ENCODE data around the gene KRT84. TPM values are rescaled to one million over a fixed set of nuclear protein-coding genes. Genes with fewer than 3 reads are reported as not detected.
"Not testable (repeated sequence)": the region's sequence is repeated elsewhere in the genome, so short reads cannot be mapped to it uniquely, and the experiment has no call there.

KRT84 gene
- polyA plus RNA-seq, 4 donors = not detected

DNA sequence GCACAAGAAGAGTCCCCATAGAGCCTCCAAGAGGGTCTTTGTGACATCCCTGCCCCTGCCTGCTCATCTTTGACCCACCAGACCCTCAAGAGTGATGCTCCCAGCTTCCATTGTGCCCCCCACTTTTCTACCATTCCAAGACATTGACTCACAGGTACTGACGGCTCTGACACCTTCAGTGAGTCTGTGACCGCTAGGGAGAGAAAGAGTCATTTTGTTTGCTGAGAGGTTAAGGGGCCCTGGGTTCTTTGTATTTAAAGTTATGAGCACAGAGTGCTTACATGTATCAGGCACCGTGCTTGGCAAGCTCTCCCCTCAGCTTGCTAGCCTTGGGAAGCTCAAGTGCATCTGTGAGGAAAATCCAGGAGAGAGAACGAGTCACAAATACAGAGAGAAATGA is 27.8 kb upstream of the KRT84 start:
- DNase-seq (ENCODE audit: low read depth in 4 of 4, low spot score in 3 of 4) = no peak

DNA sequence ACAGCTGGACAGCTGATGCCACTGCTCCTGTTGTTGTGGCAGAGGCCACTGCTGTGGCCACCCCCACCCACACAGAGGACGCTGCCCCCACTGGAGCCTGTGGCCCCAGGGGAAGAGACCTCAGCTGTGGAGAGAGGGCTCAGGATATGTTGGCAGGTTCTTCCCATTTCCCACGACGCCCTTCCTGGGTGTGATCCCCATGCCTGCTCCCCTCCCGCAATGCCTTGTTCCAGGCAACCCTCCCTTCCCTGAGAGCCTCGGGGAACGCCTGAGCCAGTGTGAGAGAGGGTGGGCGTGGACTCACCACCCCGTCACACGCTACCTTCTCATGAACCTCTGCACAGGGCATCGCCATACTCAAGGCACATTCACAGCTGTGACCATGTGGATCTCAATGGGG is 26.4 kb upstream of the KRT84 start:
- no peak for DNase-seq (ENCODE audit: low read depth in 4 of 4, low spot score in 3 of 4)

DNA sequence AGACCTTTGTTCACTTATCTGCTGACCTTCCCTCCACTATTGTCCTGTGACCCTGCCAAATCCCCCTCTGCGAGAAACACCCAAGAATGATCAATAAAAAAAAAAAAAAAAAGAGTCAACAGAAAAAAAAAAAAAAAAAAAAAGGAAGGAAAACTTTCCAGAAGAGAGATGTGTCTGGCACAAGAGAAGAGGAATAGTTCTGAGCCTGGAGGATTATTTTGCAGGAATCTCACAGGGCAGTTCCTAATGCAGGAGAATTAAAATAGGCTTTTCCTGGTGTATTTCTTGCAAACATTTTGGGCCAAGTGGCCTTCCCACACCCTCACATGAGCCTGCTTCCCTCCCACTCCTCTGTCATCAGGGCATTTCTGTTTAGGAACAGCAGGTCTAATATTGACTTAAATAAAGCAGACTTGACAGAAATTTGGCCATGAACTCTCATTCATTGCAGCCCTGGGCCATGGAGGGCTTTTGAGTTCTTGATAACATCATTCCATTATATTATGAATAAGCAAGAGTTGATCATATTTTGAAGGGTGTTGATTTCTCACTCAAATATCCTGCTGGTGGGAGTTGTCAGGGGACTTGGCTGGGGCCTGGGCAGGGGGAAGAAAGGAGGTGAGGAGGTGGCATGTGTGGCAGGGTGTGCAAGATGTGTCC is 25.3 kb upstream of the KRT84 start:
- not testable (repeated sequence) for DNase-seq (ENCODE audit: low read depth in 4 of 4, low spot score in 3 of 4)

DNA sequence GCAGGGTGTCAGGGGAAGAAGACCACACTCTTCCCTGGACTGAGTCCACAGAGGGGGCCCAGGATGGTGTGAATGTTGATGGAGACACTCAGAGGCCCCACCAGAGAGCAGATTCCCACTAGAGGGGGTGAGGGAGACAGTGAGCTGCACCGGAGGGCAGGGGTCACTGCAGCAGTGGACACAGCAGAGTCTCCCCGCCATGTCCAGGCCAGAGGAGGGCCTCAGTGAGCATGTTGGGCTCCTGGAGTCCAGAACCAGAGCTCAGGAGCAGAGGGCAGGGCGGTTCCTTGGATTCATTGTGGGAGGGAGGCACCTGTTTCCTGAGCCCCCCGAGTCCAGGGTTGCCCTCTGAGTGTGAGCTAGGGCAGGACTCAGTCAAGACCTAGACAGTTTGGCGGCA is 22.5 kb upstream of the KRT84 start:
- DNase-seq (ENCODE audit: low read depth in 4 of 4, low spot score in 3 of 4) = no peak

DNA sequence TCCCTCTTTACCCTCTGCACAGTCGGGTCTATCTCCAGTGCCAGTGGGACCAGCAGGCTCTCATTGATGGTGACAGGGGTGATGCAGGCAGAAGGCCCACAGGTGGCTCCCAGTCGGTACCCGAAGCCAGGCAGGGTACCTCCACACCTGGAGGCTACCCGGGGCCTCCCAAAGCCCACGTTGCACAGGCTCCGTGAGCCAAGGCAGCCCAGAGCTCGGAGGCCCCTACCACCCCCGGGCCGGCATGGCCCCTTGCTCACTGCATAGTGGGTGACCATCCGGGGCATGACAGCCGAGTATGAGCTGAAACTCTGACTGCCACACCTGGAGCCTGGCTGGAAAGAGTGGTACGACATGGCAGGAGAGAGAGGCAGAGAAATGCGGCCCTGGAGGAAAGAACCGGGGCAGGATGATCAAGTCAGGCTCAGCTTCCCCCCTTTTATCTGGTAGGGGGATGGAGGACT is 20.5 kb upstream of the KRT84 start, which contains the start of gene KRT82:
Gene KRT82 (minus strand): TSS at position 414 of the 464 bp plus-strand sequence. CDS start 58 bp downstream, at position 356.
- no peak for DNase-seq (ENCODE audit: low read depth in 4 of 4, low spot score in 3 of 4)

DNA sequence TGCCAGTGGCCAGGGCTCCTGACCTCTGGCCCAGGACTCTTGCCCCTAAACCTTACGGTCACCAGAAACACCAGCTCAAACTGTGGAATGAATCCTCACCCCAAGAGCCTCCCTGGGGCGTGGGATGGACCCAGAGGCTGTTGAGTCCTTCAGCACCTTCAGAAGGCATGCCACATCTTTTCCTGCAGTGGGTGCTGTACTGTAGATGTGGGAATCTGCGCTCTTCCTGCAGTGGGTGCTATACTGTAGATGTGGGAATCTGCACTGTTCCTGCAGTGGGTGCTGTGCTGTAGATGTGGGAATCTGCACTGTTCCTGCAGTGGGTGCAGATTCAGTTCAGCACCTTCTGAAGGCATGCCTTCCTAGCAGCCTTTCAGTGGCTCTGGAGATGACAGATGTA is 19.5 kb upstream of the KRT84 start:
- DNase-seq (ENCODE audit: low read depth in 4 of 4, low spot score in 3 of 4) = no peak

DNA sequence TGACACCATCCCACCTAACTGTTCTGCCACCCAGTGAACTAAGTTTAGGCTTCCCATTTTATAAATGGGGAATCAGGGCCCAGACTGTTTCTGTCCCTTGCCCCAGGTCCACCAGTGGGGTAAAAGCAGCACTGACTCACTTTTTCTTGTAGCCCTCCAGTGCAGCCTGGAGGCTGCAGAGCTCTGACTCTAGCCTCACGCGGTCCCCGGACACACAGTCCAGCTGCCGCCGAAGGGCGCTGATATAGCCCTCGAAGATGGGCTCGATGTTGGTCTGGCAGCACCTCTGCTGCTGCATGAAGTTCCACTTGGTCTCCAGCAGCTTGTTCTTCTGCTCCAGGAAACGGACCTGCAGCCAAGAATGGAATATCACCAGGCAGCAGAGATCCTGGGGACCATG is 18.1 kb upstream of the KRT84 start:
- no peak for DNase-seq (ENCODE audit: low read depth in 4 of 4, low spot score in 3 of 4)

DNA sequence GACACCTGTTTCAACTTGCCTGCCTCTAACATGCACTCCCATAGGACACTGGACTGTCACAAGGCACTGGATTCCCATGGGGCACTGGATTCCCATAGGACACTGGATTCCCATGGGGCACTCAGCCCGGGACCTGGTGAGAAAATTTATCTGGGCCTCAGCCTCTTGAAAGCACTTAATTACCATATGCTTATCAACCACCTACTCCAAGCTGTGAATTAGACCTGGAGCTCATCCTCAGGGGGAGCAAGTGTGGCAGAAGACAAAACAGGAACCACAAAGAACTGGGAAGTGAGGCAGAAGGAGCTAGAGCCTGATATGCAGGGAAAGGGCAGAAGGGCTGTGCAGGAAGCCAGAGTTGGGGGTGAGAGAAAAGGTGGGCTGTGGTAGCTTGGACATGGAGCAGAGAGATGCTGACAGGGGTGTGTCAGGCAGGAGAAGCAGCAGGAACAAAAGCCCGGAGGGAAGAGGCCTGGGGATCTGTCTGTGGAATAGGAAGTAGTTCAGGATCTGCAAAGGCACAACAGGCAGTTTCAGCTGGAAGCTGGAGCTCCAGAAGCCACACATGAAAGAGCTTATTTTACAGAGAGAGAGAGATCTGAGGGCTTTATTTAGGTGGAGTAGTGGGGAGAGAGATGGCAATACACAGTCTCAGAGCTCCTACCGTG is 17.6 kb upstream of the KRT84 start:
- no peak for DNase-seq (ENCODE audit: low read depth in 4 of 4, low spot score in 3 of 4)

DNA sequence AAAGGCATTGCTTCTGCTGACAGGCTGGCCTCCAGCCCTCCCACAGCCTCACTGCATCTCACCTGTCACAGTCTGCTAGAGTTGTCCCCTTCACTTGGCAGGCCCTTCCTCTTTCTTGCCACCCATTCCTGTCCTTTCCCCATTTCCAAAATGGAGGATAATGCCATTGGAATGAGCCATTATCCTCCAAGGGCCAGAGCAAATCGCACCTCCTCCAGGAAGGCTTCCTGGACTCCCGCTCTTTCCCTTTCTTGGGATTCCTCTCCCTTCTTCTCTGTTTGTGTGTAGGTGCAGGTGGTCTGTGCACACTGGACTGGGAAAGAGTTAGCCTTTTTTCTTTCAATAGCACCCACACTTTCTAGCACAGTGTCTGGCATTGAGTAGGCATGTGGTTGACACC is 16.9 kb upstream of the KRT84 start:
- DNase-seq (ENCODE audit: low read depth in 4 of 4, low spot score in 3 of 4) = no peak

DNA sequence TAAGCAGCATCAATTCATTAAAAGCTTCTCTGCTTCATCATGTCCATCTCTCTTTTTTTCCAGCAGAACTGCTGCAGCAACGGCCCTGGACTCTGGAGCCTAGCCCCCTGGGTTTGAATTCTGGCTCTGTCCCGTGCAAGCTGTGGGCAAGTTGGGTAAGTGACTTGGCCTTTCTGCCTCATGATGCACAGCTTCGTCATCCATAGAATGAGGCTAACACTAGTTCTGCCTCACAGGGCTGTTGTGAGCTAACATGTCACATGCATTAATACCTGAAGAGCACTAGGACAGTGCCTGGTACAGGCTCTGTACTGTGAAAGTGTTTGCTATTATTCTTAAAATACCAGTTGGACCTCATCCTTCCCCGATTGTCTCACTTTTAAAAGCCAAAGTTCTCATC is 16.5 kb upstream of the KRT84 start:
- DNase-seq (ENCODE audit: low read depth in 4 of 4, low spot score in 3 of 4) = no peak

DNA sequence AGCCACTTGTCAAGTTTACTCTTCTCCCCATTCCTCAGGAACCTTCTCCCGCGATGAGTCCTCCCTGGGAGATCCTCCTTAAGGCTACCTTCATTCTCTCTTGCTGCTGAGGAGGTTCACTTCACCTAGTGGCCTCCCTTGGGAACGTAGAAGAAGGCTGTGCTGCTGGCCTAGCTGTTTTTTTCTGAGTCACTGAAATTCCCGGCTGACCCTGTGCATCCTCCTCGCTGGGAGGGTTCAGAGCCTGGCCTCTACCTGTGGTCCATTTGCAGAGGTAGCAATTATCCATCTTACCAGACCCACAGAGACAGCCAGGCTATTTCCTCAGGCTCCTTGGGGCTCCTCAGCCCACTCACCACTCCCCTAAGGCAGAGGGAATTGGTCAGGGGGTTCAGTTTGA is 16.1 kb upstream of the KRT84 start:
- no peak for DNase-seq (ENCODE audit: low read depth in 4 of 4, low spot score in 3 of 4)

DNA sequence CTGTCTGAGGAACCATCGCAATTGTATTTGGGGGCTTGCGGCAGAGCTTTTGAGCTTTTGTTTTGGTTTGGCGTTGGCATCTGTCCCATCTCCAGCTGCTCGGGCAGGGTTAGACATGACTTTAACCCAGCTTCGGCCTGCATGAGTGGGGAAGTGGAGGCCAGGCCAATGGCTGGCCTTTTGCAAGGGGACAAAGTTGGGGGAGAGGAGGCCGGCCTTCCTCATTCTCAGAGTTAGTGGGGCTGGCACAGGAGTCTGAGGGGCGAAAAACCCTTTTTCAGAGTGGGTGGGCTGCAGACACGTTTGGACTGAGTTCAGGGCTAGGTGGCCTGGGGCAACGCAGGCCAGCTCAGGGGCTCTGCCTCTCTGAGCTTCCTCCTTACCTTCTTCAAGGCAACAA is 15.5 kb upstream of the KRT84 start:
- no peak for DNase-seq (ENCODE audit: low read depth in 4 of 4, low spot score in 3 of 4)

DNA sequence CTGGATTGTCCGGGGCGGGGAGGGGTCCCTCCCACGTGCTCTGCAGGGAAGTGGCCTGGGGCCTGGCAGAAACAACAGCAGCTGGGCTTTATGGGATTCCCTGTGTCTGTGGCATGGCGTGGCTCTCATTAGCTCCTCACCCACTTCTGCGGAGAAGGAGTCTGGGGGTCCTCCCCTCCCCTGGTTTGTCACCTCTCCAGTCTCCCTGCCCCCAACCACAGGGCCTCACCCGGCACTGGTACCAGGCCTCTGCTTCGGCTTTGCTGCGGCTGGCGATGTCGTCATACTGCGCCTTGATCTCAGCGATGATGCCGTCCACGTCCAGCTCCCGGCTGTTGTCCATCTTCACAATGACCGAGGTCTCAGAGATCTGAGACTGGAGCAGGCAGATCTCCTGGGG is 14.3 kb upstream of the KRT84 start:
- DNase-seq (ENCODE audit: low read depth in 4 of 4, low spot score in 3 of 4) = no peak

DNA sequence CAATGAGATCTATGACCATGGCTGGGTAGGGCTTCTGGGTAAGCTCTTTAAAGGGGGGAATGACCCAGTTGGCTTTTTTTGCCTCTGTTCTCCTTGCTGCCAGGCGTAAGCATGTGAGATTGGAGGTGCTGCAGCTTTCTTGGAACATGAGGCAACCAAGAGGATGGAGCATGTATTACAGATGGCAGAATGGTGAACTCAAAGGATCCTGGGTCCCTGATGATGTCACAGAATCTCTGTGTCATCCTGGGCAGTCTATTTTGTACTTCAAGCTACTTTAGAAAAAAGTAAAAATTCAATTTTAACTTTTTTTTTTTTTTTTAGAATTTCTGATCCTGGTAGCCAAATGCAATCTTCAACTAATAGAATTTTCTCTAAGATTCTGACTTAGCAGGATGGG is 12.7 kb upstream of the KRT84 start:
- DNase-seq (ENCODE audit: low read depth in 4 of 4, low spot score in 3 of 4) = no peak

DNA sequence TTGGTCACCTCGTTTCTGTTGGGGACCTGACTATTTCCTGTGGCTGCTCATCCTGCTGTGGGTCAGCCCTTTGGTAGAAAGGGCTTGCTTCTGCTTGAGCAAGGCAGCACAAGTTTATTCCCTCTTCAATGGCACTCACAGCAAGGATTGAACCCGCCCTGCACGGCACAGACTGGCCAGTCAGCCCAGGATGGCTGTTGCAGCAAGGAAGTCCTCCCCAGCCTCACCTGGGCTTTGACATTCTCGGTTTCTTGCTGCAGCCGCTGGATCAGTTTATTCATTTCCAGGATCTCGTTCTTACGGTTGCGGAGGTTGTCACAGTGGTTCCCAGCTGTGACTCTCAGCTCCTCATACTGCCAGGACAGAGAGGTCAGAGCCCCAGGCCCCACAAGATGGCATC is 11.2 kb upstream of the KRT84 start:
- DNase-seq (ENCODE audit: low read depth in 4 of 4, low spot score in 3 of 4) = no peak

DNA sequence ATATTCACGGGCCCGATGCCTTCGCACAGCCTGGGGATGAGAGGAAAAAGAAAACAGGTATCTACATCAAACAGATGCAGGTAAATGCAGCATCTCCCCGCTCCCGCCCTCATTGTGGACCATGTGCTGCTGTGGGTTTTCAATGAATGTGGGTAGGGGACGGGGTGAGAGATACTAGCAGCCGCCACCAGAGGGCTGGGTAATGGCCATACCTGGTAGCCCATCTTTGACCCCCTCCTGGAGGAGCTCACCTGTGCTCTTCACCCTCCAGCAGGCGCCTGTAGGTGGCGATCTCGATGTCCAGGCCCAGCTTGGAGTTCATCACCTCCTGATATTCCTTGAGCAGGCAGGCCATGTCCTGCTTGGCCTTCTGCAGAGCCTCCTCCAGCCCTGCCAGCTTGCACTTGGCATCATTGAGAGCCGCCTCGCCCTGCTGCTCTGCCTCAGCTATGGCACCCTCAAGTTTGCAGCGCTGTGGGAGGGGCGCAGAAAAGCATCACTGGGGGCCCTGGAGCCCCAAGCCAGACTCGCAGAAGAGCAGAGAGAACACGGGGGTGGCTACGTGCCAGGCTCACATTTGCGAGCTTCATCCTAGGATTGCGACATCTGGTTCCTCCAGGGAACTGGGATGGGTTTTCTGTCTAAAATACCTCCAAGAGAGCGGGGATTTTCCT is 10.4 kb upstream of the KRT84 start:
- DNase-seq (ENCODE audit: low read depth in 4 of 4, low spot score in 3 of 4) = no peak

DNA sequence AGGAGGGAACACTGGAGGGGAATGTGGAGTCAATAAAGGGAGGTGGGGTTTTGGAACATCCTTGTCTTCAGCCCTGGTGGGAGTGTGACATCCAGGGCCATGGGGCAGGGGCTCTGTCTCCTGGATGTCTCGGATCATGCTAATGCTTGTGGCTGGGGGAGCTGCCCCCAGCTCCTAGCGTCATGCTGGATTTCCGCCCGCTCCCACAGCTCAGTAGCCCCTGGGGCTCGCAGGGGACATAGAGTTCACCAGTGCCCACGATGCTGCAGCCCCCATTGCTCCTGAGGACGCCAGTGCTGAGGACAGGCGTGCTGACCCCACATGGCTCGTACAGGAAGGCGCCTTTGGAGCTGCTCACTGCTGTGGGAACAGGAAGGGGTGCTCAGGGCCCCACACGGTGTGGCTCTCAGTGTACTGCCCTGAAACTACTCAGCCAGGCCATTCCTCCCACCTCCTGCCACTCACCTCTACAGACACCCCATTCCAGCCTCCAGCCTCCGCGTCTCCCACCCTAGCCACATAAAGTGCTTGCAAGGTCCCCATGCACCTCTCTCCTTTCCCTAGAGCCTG is 9.5 kb upstream of the KRT84 start:
- DNase-seq (ENCODE audit: low read depth in 4 of 4, low spot score in 3 of 4) = no peak

DNA sequence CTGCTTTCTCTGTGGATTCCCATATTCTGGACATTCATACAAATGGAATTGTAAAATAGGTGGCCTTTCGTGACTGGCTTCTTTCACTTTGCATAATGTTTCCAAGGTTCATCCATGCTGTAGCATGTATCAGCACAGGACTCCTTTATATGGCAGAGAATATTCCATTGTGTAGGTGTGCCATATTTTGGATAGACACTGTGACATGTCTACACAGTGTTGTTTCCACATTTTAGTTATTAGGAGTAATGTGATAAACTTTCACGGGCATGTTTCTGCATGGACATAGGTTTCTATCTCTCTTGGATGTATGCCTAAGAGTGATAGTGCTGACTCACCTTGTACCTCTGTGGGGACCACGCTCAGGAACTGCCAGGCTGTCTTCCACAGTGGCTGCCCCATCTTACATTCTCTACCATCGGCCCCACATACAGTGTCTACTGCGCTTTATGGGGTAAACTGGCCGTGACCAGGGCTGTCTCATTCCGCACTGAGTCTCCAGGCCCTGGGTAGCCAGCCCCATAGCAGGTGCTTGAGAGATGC is 7.1 kb upstream of the KRT84 start:
- DNase-seq (ENCODE audit: low read depth in 4 of 4, low spot score in 3 of 4) = no peak

DNA sequence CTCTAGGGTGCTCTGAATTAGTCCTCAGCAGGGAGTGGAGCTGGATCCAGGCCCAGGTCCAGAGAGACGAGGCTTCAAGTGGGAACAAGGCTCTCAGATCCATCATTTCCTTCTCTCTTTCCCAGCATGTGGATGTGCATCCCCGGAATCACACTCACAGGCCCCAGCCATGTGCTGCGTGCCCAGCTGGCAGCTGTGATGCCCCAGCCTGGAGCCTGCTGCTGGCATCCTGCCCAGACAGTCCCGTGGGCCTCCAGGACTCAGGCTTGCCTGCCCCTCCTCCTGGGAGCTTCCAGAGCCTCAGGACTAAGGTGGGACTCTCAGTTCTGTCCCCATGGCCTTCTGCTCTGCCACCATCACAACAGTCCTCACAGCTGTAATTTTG is 6.2 kb upstream of the KRT84 start:
- DNase-seq (ENCODE audit: low read depth in 4 of 4, low spot score in 3 of 4) = no peak

DNA sequence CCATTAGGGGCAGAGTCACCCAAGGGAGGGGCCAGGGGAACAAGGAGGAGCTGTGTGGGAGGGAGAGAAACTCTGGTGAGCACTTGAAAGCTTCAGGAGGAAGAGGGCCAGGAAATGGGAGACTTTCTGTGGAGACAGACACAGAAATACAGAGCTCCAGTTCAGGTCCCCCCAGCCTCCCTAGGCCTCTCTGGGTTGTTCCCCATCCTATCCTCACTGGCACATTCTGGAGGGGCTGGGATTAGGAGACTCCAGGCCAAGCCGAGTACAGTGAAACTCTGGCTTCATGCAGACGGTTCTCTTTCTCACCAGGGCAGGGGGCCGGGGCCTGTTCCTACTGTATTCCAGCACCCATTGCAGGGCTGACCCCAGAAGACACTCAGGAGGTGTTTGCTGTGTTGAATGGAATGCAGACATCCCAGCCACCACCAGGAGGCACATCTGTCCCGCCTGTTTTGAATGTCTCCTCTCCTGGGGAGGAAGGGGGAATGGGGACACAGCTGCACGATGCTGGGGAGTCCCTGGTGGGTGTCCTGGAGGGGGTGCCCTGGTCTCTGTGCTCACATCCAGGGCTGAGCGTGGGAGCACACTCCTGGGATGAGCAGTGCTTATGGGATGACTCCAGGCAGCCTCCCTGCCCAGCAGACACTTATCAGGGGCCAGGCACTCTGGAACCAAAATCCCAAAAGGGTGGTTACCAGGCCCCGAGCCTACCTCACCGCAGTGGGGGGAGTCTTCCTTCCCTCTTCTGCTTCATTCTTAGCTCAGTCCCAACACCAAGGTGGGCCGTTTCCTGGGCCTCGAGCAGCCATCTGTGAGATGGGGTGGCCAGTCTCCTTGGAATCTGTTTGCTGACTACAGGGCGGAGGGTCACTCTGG is 5.5 kb upstream of the KRT84 start:
- no peak for DNase-seq (ENCODE audit: low read depth in 4 of 4, low spot score in 3 of 4)
